HuH-7.5 (cell line): ENCODE results near the gene RNASEL.

Experiments
- DNase-seq: peaks from one replicate; pipeline ENCODE4 v3.0.0; 2011; ENCODE audit warnings: low spot score

The RNASEL gene

DNA sequence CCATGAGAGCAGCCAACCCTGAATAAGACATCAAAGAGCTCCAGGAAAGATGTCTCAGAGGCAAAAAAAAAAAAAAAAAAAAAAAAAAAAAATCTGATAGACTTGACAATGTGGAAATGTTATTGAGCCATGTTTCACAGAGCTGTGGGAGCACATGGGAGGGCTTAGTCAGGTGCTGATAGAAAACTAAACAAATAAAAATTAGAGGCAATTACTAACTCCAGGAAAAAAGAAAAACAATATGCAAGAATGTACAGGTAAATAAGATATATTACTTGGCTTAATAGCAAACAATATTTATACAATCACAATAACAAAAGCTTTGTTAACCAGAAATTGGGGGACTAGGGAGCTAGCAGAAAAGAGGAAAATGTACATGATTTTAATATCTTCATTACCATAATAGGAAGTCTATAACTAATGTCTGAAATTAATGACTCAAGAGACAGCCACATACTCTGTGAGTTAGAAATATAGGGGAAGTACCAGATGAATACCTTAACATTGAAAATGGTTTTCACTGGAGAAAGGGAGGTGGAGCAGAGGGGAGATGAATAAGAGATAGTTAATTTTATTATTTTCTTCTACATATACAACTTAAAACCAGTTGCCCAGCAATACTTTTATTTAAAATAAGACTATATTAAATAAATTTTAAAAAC lies 32.0 kb upstream of the RNASEL start:
- no peak for DNase-seq

DNA sequence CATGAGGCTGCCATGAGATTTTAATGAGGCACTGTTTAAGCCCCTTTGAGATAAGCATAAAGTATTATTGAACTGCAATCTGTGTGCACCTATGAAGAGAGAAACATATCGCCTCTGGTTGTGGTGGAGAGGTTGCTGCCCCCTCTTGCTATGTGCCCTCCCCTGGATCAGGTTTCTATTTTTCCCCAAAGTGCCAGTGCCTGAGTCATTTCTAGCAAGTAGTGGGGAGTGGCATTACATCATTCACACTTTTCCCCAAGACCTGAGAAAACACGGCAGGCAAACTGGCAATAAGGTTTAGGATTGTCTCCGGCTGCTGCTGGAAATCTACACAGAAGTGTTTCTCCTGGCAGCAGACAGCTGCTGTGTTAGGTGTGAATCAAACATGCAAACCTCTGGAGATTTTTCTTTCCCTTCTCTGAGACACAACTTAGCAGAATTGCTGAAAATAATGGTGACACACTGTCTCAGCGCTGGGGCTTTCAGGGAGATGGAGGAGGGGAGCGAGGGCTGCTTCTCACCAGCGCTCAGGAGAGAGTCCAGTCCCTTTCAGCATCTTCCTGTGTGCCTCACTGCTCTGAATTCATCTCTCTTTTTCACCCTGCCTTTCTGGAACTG lies 28.8 kb upstream of the RNASEL start:
- DNase-seq: no peak

DNA sequence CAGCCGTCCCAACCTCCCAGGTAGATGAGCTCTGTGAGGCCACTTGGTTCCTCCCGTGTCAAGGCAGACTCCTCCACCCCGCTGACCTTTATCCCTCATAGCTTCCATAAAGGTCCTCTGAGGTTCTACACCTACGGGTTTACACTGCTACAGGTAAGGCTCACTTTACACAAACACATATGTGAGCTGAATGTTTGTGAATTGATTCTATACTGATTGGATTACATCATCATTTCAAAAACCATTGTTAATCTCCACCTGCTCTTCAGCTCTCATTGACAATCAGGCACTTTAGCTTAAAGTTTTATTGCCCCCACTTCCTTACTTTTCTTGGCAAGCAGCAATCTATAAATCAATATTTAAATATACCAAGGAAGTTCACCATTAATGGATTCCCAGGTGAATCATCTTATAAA lies 28.0 kb upstream of the RNASEL start:
- no peak for DNase-seq

DNA sequence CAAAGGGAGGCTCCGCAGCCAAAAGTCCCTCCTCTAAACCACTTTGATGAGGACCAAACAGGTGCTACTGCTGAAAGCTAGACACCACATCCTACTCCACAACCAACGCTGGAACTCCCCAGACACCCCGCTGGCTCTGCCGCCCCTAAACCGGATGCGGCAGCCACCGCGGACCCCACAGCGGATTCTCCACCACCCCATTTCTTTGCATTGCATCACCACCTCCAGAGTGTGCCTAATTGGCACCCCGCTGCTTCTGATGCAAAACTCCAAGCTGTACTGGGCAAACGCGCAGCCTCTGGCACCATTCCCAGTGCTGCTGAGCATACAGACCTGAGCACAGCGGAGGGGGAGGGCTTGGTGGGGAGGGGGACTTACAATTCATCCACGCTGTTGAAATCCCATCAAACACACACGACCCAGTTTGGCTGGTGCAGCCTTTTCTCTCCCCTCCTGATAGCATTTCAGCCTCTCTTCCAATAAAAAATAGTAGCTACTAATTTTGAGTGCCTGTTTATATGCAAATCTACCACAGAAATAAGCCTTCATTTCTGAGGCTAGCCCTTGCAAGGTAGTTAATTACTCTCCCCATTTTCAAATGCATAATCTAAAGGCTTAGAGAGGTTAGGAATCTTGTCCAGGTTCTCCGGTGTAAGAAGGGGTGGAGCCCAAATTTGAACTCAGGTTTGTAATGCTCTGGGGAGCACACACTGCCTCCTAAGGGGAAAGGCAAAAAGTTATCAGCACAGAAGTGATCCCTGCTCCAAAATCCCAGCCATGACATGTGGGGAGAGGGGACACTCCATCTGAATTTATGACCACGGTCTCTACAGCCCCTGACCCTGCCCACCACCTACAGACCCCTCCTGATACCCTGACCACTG lies 27.3 kb upstream of the RNASEL start:
- DNase-seq: no peak

DNA sequence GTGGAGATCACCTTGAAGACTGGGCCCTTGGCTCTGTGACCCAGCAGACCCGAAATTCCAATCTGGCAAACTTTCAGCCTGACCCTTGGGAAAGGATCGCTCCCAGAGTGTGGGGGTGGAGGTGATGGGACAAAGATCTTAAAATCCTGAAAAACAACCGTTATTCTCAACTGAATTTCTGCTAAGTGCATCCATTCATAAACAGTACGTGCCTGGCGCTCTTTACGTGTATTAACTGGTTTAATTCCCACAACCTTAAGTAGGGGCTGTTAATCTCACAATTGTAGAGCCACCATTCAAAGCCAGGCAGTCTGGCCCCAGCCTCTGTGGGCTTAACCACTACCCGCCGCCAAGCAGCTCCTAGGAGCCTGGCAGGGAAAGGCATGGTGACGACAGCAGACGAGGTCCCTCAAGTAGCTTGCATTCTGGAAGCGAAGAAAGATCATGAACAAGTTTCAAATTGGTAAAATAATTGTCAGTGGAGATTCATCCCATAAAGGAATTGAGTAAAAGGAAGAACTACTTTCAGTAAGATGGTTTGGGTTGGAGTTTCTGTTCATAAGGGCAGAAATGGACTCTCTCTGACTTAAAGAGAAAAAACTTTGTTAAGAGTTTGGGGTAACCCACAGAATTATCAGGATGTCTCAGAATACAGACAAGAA lies 26.5 kb upstream of the RNASEL start:
- no peak for DNase-seq

DNA sequence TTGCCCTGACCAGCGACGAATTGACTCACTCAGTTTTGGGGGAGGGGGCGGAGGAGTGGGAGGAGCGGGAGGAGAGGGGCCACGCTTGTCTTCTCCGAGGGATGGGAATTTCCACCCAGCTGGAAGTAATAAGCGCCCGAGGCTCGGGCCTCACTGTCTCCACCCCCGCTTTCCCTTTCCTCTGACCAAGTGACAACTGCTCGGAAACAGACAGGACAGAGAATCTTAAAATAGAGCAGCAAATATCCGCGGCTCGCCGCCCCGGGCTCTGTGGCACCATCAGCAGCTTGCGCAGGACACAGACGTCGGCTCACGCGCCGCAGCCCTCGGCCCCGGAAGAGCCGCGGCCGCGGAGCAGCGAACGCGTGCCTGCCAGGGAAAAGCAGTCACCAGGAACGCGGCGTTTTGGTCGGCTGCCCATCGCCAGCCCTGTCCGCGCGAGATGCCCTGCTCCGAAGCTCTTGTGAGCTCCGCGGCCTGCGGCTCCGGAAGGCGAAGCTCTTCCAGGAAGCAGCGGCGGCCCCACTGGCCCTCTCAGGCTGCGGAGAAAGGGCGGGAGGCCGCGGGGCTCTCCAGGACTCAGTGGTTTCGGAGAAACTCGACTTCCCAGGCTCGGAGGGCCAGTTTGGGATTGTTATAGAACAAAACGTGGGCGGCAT lies 25.9 kb upstream of the RNASEL start:
- peak; percentile 42 for DNase-seq

DNA sequence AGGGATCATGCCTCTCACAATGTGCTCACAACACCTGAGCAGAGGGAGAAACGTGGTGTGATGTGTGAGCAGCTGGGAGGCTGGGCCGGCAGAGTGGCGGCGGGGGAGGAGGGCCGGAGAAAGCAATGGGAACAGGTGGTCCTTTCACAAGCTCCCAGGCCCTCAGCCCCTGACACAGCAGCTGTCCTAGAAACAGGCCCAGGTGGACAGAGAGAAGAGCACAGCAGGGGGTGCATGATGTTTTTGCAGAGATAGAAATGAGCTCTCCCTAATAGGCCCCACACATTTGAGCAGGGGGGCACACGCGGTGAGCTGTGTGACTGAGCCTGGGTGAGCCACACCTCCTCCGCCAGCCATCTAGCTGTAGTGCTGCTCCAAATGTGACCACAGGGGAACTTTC lies 22.7 kb upstream of the RNASEL start:
- no peak for DNase-seq

DNA sequence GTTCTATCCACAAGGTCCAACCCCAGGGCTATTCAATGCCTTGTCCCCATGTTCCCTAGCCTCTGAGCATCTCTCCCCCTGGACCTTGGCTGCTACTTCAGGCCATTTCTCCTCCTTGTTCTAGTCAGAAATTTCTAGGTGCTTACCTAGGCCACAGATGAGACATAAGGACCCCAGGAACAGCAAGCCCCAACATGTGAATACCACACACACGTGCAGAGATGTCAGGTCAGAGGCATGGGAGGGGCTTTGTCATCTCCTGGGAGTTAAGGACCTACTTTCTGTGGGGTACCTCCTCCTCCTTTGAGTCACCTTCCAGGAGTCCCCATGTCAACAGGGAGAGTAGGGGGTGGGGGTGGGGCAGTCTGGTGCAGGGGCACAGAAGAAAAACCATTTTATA lies 22.3 kb upstream of the RNASEL start:
- DNase-seq: no peak

- DNase-seq: no peak
Measured at GRCh38 chr1:182610606-182611194, 21.6 kb upstream of the RNASEL start.

DNA sequence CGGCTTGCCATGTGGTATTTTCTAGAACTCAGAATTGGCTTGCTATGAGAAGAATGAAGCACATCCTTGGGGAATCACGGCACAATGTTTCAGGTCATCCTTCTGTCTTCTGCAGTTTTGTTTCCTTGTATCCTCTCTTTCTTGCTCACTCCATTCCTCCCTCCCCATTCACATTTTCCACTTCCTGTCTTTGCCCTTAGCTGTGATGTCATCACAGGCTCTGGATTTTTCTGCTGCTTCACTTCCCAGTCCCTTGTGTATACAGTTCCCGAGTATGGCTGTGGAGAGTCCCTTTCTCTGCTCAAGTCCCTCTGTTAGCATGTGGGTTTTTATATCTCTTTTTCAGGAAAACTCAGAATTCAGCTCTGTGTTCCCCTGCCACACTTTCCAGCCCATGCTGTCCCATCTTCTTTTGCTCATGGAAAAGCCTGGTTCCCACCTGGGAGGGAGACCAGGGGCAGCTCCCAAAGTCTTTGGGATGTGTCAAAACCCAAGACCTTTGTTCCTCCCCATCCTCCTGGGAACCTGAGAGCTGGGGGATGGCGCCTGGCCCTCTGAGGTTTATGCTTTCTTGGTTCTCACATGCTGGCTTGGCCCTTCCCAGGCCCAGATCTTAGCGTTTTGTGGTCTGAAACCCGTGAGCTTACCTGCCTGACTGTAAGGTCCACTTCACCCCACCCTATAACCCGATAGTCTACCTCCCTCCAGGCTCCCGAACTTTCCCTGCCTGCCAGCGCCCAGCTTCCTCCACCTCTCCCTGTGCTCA lies 20.0 kb upstream of the RNASEL start:
- no peak for DNase-seq

GRCh38 chr1:182608236-182608635 lies 19.2 kb upstream of the RNASEL start:
- no peak for DNase-seq

GRCh38 chr1:182607566-182607965 lies 18.5 kb upstream of the RNASEL start:
- DNase-seq: no peak

DNA sequence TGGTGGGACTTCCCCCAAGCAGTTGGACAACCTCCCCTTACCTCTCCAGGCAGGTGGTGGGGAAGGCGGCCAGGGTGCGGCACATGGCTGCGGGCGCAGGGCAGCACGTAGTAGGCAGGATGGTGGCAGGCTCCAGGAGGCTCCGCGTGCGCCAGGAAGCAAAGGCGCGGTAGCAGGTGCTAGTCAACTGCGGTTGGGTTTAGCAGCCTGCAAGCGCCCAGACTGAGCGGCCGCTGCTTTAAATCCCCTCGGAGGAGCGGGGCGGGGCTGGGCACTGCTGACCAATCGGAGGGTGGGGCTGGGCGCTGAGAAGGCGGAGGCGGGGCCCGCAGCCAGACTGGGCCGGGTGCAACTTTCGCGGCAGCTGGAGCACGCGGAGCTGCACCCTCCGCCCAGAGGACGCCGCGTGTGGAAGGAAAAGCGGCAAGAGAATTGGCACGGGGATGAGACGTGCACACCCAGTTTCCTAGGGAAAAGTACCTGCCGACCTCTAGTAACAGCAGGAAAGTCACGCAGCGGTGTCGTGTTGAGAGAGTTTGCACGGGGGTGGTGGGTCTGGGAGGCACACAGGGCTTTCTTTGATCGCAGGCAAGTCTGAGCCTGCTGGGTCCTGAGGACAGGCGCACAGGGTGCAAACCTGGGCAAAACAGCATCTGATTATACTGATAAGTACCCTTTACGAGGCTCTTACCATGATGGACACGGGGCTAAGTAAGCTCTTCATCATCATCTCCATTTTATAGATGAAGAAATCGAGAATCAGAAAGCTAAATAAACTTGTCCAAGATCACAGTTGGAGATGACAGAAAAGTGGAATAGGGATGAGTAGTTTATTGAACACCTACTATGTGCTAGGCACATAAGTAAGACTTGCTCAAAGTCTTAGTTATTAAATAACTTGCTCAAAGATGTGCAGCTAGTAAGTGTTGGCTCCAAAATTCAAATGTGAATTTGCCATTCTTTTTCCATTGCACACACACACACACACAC lies 15.4 kb upstream of the RNASEL start, which contains the start of gene RGS16:
TSS of gene RGS16 (minus strand) at position 215 of the 990 bp plus-strand sequence. CDS start at position 85, 130 bp downstream.
- DNase-seq: peak; percentile 84

GRCh38 chr1:182603646-182604174 lies 14.7 kb upstream of the RNASEL start:
- no peak for DNase-seq

- no peak for DNase-seq
Measured at GRCh38 chr1:182602935-182603645, 14.0 kb upstream of the RNASEL start.

DNA sequence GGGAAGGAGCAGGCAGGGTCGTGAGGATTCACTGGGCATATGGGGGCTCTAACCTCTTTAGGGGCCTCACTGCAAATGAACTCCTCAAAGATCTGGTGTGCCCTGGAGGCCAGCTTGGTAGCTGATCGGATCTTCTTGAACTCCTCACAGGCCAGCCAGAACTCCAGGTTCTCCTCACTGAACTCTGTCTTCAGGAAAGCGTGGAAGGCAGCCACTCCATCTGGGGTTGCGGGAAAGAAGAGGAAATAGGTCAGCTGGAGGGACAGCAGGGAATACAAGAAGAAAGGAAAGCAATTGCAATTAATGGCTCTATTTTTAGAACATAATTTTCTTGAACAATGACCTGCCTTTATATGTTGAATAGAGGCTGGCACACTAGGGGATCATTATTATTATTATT lies 12.9 kb upstream of the RNASEL start:
- no peak for DNase-seq

DNA sequence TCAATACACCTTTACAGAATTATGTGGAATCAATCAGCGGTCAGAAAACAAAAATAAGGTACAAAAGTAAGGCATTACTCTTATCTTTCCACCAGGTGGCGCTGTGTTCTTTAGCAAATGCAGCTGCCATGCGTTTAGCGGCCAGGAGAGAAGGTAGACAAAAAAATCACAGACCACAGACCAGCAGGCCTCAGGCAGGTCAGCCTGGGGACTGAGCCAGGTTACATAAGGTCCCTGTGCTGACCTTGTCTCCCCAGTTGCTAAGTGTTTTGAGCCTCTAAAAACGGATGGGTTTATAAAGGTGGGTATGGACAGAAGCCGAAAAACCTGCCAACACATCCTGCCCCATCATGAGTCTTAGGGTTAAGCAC lies 12.3 kb upstream of the RNASEL start:
- DNase-seq: peak; percentile 69

DNA sequence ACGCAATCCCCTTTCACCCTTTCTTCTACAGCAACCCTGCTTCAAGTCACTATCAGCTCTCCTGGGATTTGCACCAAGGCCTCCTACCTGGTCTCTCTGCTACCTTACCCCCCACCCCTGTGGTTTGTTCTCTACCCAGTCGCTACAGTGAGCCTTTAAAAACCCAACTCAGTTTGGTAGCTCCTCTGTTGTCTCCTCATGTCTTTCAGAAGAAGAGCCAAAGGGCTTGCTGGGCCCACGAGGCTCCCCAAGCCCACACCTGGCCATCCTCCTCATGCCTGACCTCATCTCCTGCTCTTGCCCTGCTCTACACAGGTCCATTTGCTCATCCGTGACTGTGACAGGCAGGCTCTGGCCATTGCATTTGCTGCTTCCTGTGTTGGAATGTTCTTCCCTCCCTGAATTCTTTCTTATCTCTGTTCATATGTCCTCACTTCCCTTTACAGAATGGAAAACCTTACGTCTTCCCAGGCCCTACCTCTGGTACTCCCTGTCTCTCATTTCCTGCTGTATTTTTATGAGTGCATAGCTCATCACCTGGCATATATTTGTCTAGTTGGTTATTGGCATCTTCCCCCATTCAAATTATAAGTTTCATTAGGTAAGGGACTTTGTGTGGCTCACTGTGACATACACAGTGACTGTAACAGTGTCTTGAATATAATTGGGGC lies 11.8 kb upstream of the RNASEL start:
- no peak for DNase-seq
